Measurements from ENCODE around the gene KLC1.

Gene KLC1

GRCh38 chr14:103727313-103727980 lies 98.4 kb downstream of the KLC1 start:
- peaks cover 5 to 28% of the 10 kb centered on the region in 2 donors for H3K4me1 ChIP-seq (ENCODE audit: control insufficient read depth in 1 of 2, insufficient read depth in 2 of 2, low read length in 2 of 2)
- no peak overlapping the region for H3K27ac ChIP-seq (ENCODE audit: low read length)
- H3K4me3 ChIP-seq (ENCODE audit: low read depth in 1 of 2, low read length in 2 of 2): no peak overlapping the region
- no peaks in the 10 kb centered on the region for H3K9me3 ChIP-seq (ENCODE audit: control insufficient read depth in 1 of 2, low read length in 2 of 2)
- no peaks in the 10 kb centered on the region for H3K27me3 ChIP-seq (ENCODE audit: low read depth, low read length)
- peaks cover 19 to 35% of the 10 kb centered on the region in 2 donors for H3K36me3 ChIP-seq (ENCODE audit: control insufficient read depth in 1 of 2, insufficient read depth in 2 of 2, low read length in 2 of 2)

- H3K27me3 ChIP-seq (ENCODE audit: low read depth, low read length): no peaks in the 10 kb centered on the region
- peaks cover 26 to 42% of the 10 kb centered on the region in 2 donors for H3K36me3 ChIP-seq (ENCODE audit: control insufficient read depth in 1 of 2, insufficient read depth in 2 of 2, low read length in 2 of 2)
Observed at GRCh38 chr14:103728141-103728540, 99.1 kb downstream of the KLC1 start.

GRCh38 chr14:103728721-103729120 lies 99.7 kb downstream of the KLC1 start:
- H3K4me3 ChIP-seq (ENCODE audit: low read depth in 1 of 2, low read length in 2 of 2): no peak overlapping the region
- no peaks in the 10 kb centered on the region for H3K27me3 ChIP-seq (ENCODE audit: low read depth, low read length)
- no peak overlapping the region for H3K27ac ChIP-seq (ENCODE audit: low read length)
- H3K4me1 ChIP-seq (ENCODE audit: control insufficient read depth in 1 of 2, insufficient read depth in 2 of 2, low read length in 2 of 2): peaks cover 5 to 17% of the 10 kb centered on the region in 2 donors
- peaks cover 26 to 48% of the 10 kb centered on the region in 2 donors for H3K36me3 ChIP-seq (ENCODE audit: control insufficient read depth in 1 of 2, insufficient read depth in 2 of 2, low read length in 2 of 2)
- no peaks in the 10 kb centered on the region for H3K9me3 ChIP-seq (ENCODE audit: control insufficient read depth in 1 of 2, low read length in 2 of 2)

More at GRCh38 chr14:103728141-103728540, 99.1 kb downstream of the KLC1 start:
- no peak overlapping the region for H3K4me3 ChIP-seq (ENCODE audit: low read depth in 1 of 2, low read length in 2 of 2)
- no peak overlapping the region for H3K27ac ChIP-seq (ENCODE audit: low read length)
- H3K9me3 ChIP-seq (ENCODE audit: control insufficient read depth in 1 of 2, low read length in 2 of 2): no peaks in the 10 kb centered on the region
- peaks cover 5 to 22% of the 10 kb centered on the region in 2 donors for H3K4me1 ChIP-seq (ENCODE audit: control insufficient read depth in 1 of 2, insufficient read depth in 2 of 2, low read length in 2 of 2)

GRCh38 chr14:103729496-103730448 lies 100.8 kb downstream of the KLC1 start:
- H3K27me3 ChIP-seq (ENCODE audit: low read depth, low read length): no peaks in the 10 kb centered on the region
- peaks cover 0 to 6% of the 10 kb centered on the region in 2 donors for H3K4me1 ChIP-seq (ENCODE audit: control insufficient read depth in 1 of 2, insufficient read depth in 2 of 2, low read length in 2 of 2)
- no peak overlapping the region for H3K4me3 ChIP-seq (ENCODE audit: low read depth in 1 of 2, low read length in 2 of 2)
- peaks cover 32 to 52% of the 10 kb centered on the region in 2 donors for H3K36me3 ChIP-seq (ENCODE audit: control insufficient read depth in 1 of 2, insufficient read depth in 2 of 2, low read length in 2 of 2)
- no peak overlapping the region for H3K27ac ChIP-seq (ENCODE audit: low read length)
- no peaks in the 10 kb centered on the region for H3K9me3 ChIP-seq (ENCODE audit: control insufficient read depth in 1 of 2, low read length in 2 of 2)

- H3K4me3 ChIP-seq (ENCODE audit: low read depth in 1 of 2, low read length in 2 of 2): no peak overlapping the region
- H3K36me3 ChIP-seq (ENCODE audit: control insufficient read depth in 1 of 2, insufficient read depth in 2 of 2, low read length in 2 of 2): peaks cover 34 to 52% of the 10 kb centered on the region in 2 donors
- no peaks in the 10 kb centered on the region for H3K27me3 ChIP-seq (ENCODE audit: low read depth, low read length)
- H3K9me3 ChIP-seq (ENCODE audit: control insufficient read depth in 1 of 2, low read length in 2 of 2): no peaks in the 10 kb centered on the region
- H3K4me1 ChIP-seq (ENCODE audit: control insufficient read depth in 1 of 2, insufficient read depth in 2 of 2, low read length in 2 of 2): peaks cover 0 to 10% of the 10 kb centered on the region in 2 donors
- H3K27ac ChIP-seq (ENCODE audit: low read length): no peak overlapping the region
Observed at GRCh38 chr14:103730490-103731035, 101.6 kb downstream of the KLC1 start.

- H3K36me3 ChIP-seq (ENCODE audit: control insufficient read depth in 1 of 2, insufficient read depth in 2 of 2, low read length in 2 of 2): peaks cover 34 to 52% of the 10 kb centered on the region in 2 donors
- peaks cover 0 to 19% of the 10 kb centered on the region in 2 donors for H3K4me1 ChIP-seq (ENCODE audit: control insufficient read depth in 1 of 2, insufficient read depth in 2 of 2, low read length in 2 of 2)
- H3K27me3 ChIP-seq (ENCODE audit: low read depth, low read length): no peaks in the 10 kb centered on the region
- H3K4me3 ChIP-seq (ENCODE audit: low read depth in 1 of 2, low read length in 2 of 2): no peak overlapping the region
- H3K27ac ChIP-seq (ENCODE audit: low read length): no peak overlapping the region
- no peaks in the 10 kb centered on the region for H3K9me3 ChIP-seq (ENCODE audit: control insufficient read depth in 1 of 2, low read length in 2 of 2)
Observed at GRCh38 chr14:103731481-103731880, 102.5 kb downstream of the KLC1 start.

- peaks cover 4 to 26% of the 10 kb centered on the region in 2 donors for H3K4me1 ChIP-seq (ENCODE audit: control insufficient read depth in 1 of 2, insufficient read depth in 2 of 2, low read length in 2 of 2)
- no peak overlapping the region for H3K4me3 ChIP-seq (ENCODE audit: low read depth in 1 of 2, low read length in 2 of 2)
- H3K36me3 ChIP-seq (ENCODE audit: control insufficient read depth in 1 of 2, insufficient read depth in 2 of 2, low read length in 2 of 2): peaks cover 34 to 52% of the 10 kb centered on the region in 2 donors
- no peaks in the 10 kb centered on the region for H3K27me3 ChIP-seq (ENCODE audit: low read depth, low read length)
- H3K27ac ChIP-seq (ENCODE audit: low read length): no peak overlapping the region
- H3K9me3 ChIP-seq (ENCODE audit: control insufficient read depth in 1 of 2, low read length in 2 of 2): no peaks in the 10 kb centered on the region
Observed at GRCh38 chr14:103731916-103732867, 103.2 kb downstream of the KLC1 start.

GRCh38 chr14:103732868-103733620 lies 104.0 kb downstream of the KLC1 start:
- Histone ChIP-seq H3K4me3 (ENCODE audit: low read depth in 1 of 2, low read length in 2 of 2) (no peak overlapping the region), H3K36me3 (ENCODE audit: control insufficient read depth in 1 of 2, insufficient read depth in 2 of 2, low read length in 2 of 2) (peaks cover 34 to 45% of the 10 kb centered on the region in 2 donors), H3K27ac (ENCODE audit: low read length) (no peak overlapping the region), H3K4me1 (ENCODE audit: control insufficient read depth in 1 of 2, insufficient read depth in 2 of 2, low read length in 2 of 2) (peaks cover 4 to 30% of the 10 kb centered on the region in 2 donors), H3K9me3 (ENCODE audit: control insufficient read depth in 1 of 2, low read length in 2 of 2) (no peaks in the 10 kb centered on the region), H3K27me3 (ENCODE audit: low read depth, low read length) (no peaks in the 10 kb centered on the region)

GRCh38 chr14:103733651-103734050 lies 104.6 kb downstream of the KLC1 start:
- Histone ChIP-seq H3K4me3 (ENCODE audit: low read depth in 1 of 2, low read length in 2 of 2) (no peak overlapping the region), H3K27ac (ENCODE audit: low read length) (no peak overlapping the region), H3K27me3 (ENCODE audit: low read depth, low read length) (no peaks in the 10 kb centered on the region), H3K36me3 (ENCODE audit: control insufficient read depth in 1 of 2, insufficient read depth in 2 of 2, low read length in 2 of 2) (peaks cover 34 to 39% of the 10 kb centered on the region in 2 donors), H3K9me3 (ENCODE audit: control insufficient read depth in 1 of 2, low read length in 2 of 2) (no peaks in the 10 kb centered on the region), H3K4me1 (ENCODE audit: control insufficient read depth in 1 of 2, insufficient read depth in 2 of 2, low read length in 2 of 2) (peaks cover 4 to 30% of the 10 kb centered on the region in 2 donors)
